Effector memory CD8-positive, alpha-beta T cell (primary cell): ENCODE results near the gene PSMD13.
A peak's percentile ranks its signal among the peaks of the same experiment; 100 is the strongest.
"Not testable (repeated sequence)": the region's sequence is repeated elsewhere in the genome, so short reads cannot be mapped to it uniquely, and the experiment has no call there.

ENCODE experiments used
- ATAC-seq: fragments of 150-1000 bp; cut with Tn5 transposase; replicated peaks from 2 replicates; pipeline ENCODE4 v1.10.0; 2021; ENCODE audit warnings: mild to moderate bottlenecking, moderate library complexity
- DNase-seq, 3 experiments: peaks; one replicate each; pipeline ENCODE4 v3.0.0; 2021
- H3K27ac Mint-ChIP-seq, 2 donors: one replicate each; pipeline ENCODE4 v1.8.0; 2022; ENCODE audit warnings: mild to moderate bottlenecking in 2 of 2, mixed read lengths in 2 of 2, moderate library complexity in 2 of 2
- H3K27me3 Mint-ChIP-seq, 2 donors: one replicate each; pipeline ENCODE4 v1.8.0; 2022; ENCODE audit warnings: mixed read lengths in 2 of 2
- H3K36me3 Mint-ChIP-seq: one replicate; pipeline ENCODE4 v1.8.0; 2022; ENCODE audit warnings: mild to moderate bottlenecking, moderate library complexity, mixed read lengths; ENCODE audit not compliant: insufficient read depth
- H3K4me1 Mint-ChIP-seq, 2 donors: one replicate each; pipeline ENCODE4 v1.8.0; 2022; ENCODE audit warnings: low read depth in 2 of 2, mixed read lengths in 2 of 2
- H3K4me3 Mint-ChIP-seq, 2 donors: one replicate each; pipeline ENCODE4 v1.8.0; 2022; ENCODE audit warnings: mild to moderate bottlenecking in 2 of 2, mixed read lengths in 2 of 2, moderate library complexity in 2 of 2
- H3K9me3 Mint-ChIP-seq, 2 donors: one replicate each; pipeline ENCODE4 v1.8.0; 2022; ENCODE audit warnings: mixed read lengths in 2 of 2

Gene PSMD13

GRCh38 chr11:253160-253885, 16.5 kb downstream of the PSMD13 start:
- peaks cover 44% of the 10 kb centered on the region for H3K36me3 Mint-ChIP-seq
- H3K27ac Mint-ChIP-seq, result peak overlapping the region in 1 of 2 donors; percentile 54
- peaks cover 0 to 6% of the 10 kb centered on the region in 2 donors for H3K27me3 Mint-ChIP-seq
- ATAC-seq (no peak), DNase-seq (no peak)
- H3K4me3 Mint-ChIP-seq, result no peak overlapping the region
- H3K4me1 Mint-ChIP-seq, result peaks cover 9 to 12% of the 10 kb centered on the region in 2 donors
- H3K9me3 Mint-ChIP-seq, result no peaks in the 10 kb centered on the region

- Mint-ChIP-seq H3K36me3 (peaks cover 39% of the 10 kb centered on the region), H3K27me3 (peaks cover 0 to 11% of the 10 kb centered on the region in 2 donors), H3K4me3 (no peak overlapping the region), H3K9me3 (no peaks in the 10 kb centered on the region), H3K4me1 (peaks cover 9 to 12% of the 10 kb centered on the region in 2 donors), H3K27ac (no peak overlapping the region)
- no peak for DNase-seq
- no peak for ATAC-seq
Measured at GRCh38 chr11:253886-254270, 17.1 kb downstream of the PSMD13 start.

- no peak for ATAC-seq
- H3K36me3 Mint-ChIP-seq, result peaks cover 30% of the 10 kb centered on the region
- H3K9me3 Mint-ChIP-seq, result no peaks in the 10 kb centered on the region
- DNase-seq, result no peak
- H3K27ac Mint-ChIP-seq, result no peak overlapping the region
- peaks cover 10 to 24% of the 10 kb centered on the region in 2 donors for H3K27me3 Mint-ChIP-seq
- H3K4me1 Mint-ChIP-seq, result peaks cover 8 to 9% of the 10 kb centered on the region in 2 donors
- H3K4me3 Mint-ChIP-seq, result no peak overlapping the region
Measured at GRCh38 chr11:255176-255575, 18.4 kb downstream of the PSMD13 start.

- no peak overlapping the region for H3K27ac Mint-ChIP-seq
- DNase-seq (no peak), ATAC-seq (no peak)
- no peak overlapping the region for H3K4me3 Mint-ChIP-seq
- peaks cover 7 to 8% of the 10 kb centered on the region in 2 donors for H3K4me1 Mint-ChIP-seq
- H3K9me3 Mint-ChIP-seq, result no peaks in the 10 kb centered on the region
- peaks cover 10 to 25% of the 10 kb centered on the region in 2 donors for H3K27me3 Mint-ChIP-seq
- H3K36me3 Mint-ChIP-seq, result peaks cover 24% of the 10 kb centered on the region
Measured at GRCh38 chr11:255816-256215, 19.0 kb downstream of the PSMD13 start.

GRCh38 chr11:256952-257737, 20.4 kb downstream of the PSMD13 start:
- no peak overlapping the region for H3K4me3 Mint-ChIP-seq
- H3K27ac Mint-ChIP-seq, result no peak overlapping the region
- H3K36me3 Mint-ChIP-seq, result peaks cover 12% of the 10 kb centered on the region
- no peaks in the 10 kb centered on the region for H3K9me3 Mint-ChIP-seq
- ATAC-seq, result no peak
- peaks cover 10 to 25% of the 10 kb centered on the region in 2 donors for H3K27me3 Mint-ChIP-seq
- DNase-seq, result no peak
- H3K4me1 Mint-ChIP-seq, result peaks cover 0 to 5% of the 10 kb centered on the region in 2 donors

GRCh38 chr11:257766-258493, 21.2 kb downstream of the PSMD13 start:
- H3K27ac Mint-ChIP-seq, result no peak overlapping the region
- H3K4me1 Mint-ChIP-seq, result peaks cover 0 to 7% of the 10 kb centered on the region in 2 donors

GRCh38 chr11:259413-259812, 22.6 kb downstream of the PSMD13 start:
- Mint-ChIP-seq H3K4me1 (peaks cover 0 to 7% of the 10 kb centered on the region in 2 donors), H3K4me3 (no peak overlapping the region), H3K9me3 (no peaks in the 10 kb centered on the region), H3K27me3 (peaks cover 10 to 25% of the 10 kb centered on the region in 2 donors), H3K36me3 (no peaks in the 10 kb centered on the region), H3K27ac (no peak overlapping the region)
- ATAC-seq, result no peak
- DNase-seq, result no peak

More at GRCh38 chr11:257766-258493, 21.2 kb downstream of the PSMD13 start:
- Mint-ChIP-seq H3K36me3 (peaks cover 6% of the 10 kb centered on the region), H3K9me3 (no peaks in the 10 kb centered on the region), H3K27me3 (peaks cover 10 to 25% of the 10 kb centered on the region in 2 donors), H3K4me3 (no peak overlapping the region)
- ATAC-seq (no peak), DNase-seq (no peak)

- ATAC-seq (no peak), DNase-seq (no peak)
- H3K36me3 Mint-ChIP-seq, result peaks cover 4% of the 10 kb centered on the region
- peaks cover 10 to 25% of the 10 kb centered on the region in 2 donors for H3K27me3 Mint-ChIP-seq
- no peak overlapping the region for H3K27ac Mint-ChIP-seq
- H3K9me3 Mint-ChIP-seq, result no peaks in the 10 kb centered on the region
- peaks cover 0 to 7% of the 10 kb centered on the region in 2 donors for H3K4me1 Mint-ChIP-seq
- no peak overlapping the region for H3K4me3 Mint-ChIP-seq
Measured at GRCh38 chr11:261624-262023, 24.8 kb downstream of the PSMD13 start.

GRCh38 chr11:266676-267439, 30.1 kb downstream of the PSMD13 start:
- Mint-ChIP-seq H3K27me3 (no peaks in the 10 kb centered on the region), H3K4me1 (peaks cover 28% of the 10 kb centered on the region in 2 donors), H3K9me3 (no peaks in the 10 kb centered on the region), H3K36me3 (peaks cover 35% of the 10 kb centered on the region), H3K4me3 (peak overlapping the region; percentile 89 to 92), H3K27ac (peak overlapping the region; percentile 92 to 93)
- ATAC-seq (peak; percentile 37), DNase-seq (peak in 1 of 3 experiments; percentile 42)

- H3K4me3 Mint-ChIP-seq, result peak overlapping the region; percentile 89 to 92
- no peaks in the 10 kb centered on the region for H3K27me3 Mint-ChIP-seq
- H3K36me3 Mint-ChIP-seq, result peaks cover 35% of the 10 kb centered on the region
- ATAC-seq, result peak; percentile 30
- peaks cover 27 to 30% of the 10 kb centered on the region in 2 donors for H3K4me1 Mint-ChIP-seq
- no peaks in the 10 kb centered on the region for H3K9me3 Mint-ChIP-seq
- H3K27ac Mint-ChIP-seq, result peak overlapping the region; percentile 92 to 93
- peak in 1 of 3 experiments; percentile 56 for DNase-seq
Measured at GRCh38 chr11:267491-267994, 30.8 kb downstream of the PSMD13 start.

GRCh38 chr11:268716-269145, 32.0 kb downstream of the PSMD13 start:
- DNase-seq (peak in 2 of 3 experiments; percentile 57), ATAC-seq (peak; percentile 56)
- not testable (repeated sequence) for H3K27me3 Mint-ChIP-seq, H3K9me3 Mint-ChIP-seq
- H3K4me1 Mint-ChIP-seq, result peaks cover 27 to 30% of the 10 kb centered on the region in 2 donors
- peak overlapping the region; percentile 92 to 93 for H3K27ac Mint-ChIP-seq
- peak overlapping the region; percentile 89 to 92 for H3K4me3 Mint-ChIP-seq
- H3K36me3 Mint-ChIP-seq, result peaks cover 35% of the 10 kb centered on the region

- DNase-seq (peak in 1 of 3 experiments; percentile 65), ATAC-seq (peak; percentile 71)
- Mint-ChIP-seq H3K36me3 (peaks cover 35% of the 10 kb centered on the region), H3K4me1 (peaks cover 27 to 30% of the 10 kb centered on the region in 2 donors), H3K4me3 (peak overlapping the region; percentile 89 to 92), H3K27ac (peak overlapping the region; percentile 92 to 93), H3K9me3 (no peaks in the 10 kb centered on the region), H3K27me3 (no peaks in the 10 kb centered on the region)
Measured at GRCh38 chr11:269146-269890, 32.5 kb downstream of the PSMD13 start.
